Right lung (tissue), 5 donors: ENCODE measurements around the gene CLEC12A. TPM values are rescaled to one million over a fixed set of nuclear protein-coding genes. Genes with fewer than 3 reads are reported as not detected.
"Not testable (repeated sequence)": the region's sequence is repeated elsewhere in the genome, so short reads cannot be mapped to it uniquely, and the experiment has no call there.

Source experiments
- DNase-seq, 2 donors: peaks; one replicate each; pipeline ENCODE4 v3.0.0-alpha.2; 2013
- polyA plus RNA-seq, 5 donors: library from polyadenylated mRNA; unstranded; fragments of 120-200 nt; gene quantifications; one replicate each; pipeline versions ENCODE4 v1.2.1 to v1.2.3, GENCODE V29; 2013; ENCODE audit warnings: inconsistent platforms in 1 of 5, low replicate concordance in 1 of 5; ENCODE audit not compliant: insufficient read length in 5 of 5, insufficient read depth in 1 of 5

Gene CLEC12A
- polyA plus RNA-seq, 5 donors: 0.55 to 2.1 (median 1.2) TPM

DNA sequence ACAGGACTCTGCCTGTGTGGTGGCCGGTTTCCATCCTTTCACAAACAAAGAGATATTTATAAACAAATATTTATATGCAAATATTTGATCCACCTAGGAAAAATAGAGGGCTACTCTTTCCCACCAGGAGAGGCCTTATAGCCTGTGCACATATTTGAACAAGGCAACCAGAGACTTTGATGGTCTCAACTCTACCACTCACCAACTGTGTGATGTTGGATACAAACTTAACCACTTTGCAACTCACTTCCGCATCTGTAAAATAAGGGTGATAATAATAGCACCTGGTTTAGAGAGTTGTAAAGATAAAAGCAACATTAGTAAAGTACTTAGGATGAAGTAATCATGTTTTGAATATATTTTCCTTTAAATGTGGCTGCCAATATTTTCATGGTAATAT is 1.5 kb upstream of the CLEC12A start:
- DNase-seq: no peak

DNA sequence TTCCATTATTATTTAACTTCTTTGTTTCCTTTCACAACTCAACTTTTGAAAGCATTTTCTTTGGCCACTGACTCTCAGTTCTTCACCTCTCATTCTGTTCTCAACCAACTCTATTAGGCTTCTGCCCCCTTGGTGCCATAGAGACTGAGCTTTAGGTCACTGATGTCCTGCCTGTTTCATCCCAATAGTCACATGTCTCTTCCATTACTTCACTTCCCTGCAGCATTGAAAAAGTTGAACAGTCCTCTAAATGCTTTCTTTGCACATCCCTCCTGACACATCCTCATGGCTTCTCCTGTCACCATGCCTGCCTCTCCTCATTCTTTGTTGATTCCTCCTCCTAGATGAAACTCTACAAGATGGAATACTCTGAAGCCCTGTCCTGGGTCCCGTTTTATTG is 2.7 kb downstream of the CLEC12A start:
- DNase-seq: no peak

DNA sequence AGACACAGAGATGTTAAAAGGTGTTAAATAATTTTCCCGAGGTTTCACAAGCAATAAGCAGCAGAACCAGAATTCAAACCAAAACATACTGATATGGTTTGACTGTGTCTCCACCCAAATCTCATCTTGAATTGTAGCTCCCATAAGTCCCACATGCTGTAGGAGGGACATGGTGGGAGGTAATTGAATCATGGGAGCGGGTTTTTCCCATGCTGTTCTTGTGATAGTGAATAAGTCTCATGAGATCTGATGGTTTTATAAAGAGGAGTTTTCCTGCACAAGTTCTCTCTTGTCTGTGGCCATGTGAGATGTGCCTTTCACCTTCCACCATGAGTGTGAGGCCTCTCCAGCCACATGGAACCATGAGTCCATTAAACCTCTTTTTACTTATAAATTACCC is 3.5 kb downstream of the CLEC12A start:
- not testable (repeated sequence) for DNase-seq

DNA sequence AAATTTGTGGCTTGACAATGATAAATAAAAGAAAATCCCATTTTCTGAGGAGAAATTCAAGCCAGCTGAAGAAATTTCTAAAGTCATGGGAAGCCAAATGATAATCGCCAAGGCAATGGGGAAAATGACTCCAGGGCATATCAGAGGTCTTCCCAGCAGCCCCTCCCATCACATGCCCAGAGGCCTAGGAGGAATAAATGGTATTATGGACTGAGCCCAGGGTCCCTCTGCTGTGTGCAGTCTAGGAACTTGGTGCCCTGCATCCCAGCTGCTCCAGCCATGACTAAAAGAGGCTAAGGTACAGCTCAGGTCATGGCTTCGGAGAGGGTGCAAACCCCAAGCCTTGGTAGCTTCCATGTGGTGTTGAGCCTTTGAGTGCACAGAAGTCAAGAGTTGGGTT is 4.4 kb downstream of the CLEC12A start:
- no peak for DNase-seq

DNA sequence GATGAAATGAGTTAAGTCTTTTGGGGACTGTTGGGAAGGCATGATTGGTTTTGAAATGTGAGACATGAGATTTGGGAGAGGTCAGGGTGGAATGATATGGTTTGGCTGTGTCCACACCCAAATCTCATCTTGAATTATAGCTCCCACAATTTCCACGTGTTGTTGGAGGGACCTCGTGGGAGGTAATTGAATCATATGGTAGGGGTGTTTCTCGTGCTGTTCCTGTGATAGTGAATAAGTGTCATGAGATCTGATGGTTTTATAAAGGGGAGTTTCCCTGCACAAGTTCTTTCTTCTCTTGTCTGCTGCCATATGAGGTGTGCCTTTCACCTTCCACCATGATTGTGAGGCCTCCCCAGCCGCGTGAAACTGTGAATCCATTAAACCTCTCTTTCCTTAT is 5.4 kb downstream of the CLEC12A start:
- DNase-seq: not testable (repeated sequence)

DNA sequence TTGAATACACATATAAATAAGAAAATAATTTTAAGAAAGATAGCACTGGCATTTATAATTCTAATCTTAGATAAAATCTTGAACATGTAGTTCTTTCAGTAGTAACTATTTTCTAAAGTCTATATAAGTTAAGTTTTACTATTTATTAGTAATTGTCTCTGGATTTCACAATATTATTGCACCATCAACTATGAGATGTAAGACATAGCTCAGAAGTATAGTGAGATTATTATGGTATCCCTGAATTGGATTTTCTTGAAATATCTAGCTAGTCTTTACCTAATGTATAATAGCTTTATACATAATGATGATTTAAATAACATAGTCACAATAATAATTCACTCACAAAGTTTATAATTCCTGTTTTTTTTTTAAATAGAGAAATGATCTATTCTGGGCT is 6.7 kb downstream of the CLEC12A start:
- DNase-seq: no peak

DNA sequence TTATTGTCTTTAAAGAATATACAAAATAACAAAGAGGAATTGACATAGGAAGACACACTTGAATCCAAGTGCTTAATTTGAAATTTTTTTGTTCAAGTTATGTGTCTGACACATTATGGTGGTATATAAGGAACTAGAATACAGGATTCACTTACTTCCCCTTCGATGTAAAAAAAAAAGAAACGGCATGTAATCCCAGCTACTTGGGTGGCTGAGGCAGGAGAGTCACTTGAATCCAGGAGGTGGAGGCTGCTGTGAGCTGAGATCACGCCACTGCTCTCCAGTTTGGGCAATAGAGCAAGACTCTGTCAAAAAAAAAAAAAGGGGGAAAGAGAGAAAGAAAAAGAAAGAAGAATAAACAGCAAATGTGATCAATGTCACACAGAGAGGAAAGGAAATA is 8.9 kb downstream of the CLEC12A start:
- DNase-seq: no peak

DNA sequence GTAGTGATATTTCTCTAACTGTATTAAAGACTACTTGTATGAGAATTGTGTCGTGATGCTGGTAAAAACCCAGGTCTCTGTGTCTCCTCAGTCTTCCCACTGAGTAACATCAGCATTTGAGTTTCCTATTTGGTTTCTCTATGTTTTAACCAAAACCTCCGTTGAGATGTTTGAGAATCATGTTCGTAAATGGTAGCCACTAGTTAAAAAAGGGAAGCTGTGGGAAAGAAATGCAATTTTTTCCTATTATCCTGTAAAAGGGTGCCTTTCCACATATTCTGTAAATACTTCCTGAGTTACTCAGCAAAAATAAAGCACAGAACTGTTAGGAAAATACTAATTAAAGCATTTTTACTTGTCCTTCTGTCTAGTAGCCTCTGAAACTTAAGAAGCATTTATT is 20.7 kb downstream of the CLEC12A start:
- no peak for DNase-seq

DNA sequence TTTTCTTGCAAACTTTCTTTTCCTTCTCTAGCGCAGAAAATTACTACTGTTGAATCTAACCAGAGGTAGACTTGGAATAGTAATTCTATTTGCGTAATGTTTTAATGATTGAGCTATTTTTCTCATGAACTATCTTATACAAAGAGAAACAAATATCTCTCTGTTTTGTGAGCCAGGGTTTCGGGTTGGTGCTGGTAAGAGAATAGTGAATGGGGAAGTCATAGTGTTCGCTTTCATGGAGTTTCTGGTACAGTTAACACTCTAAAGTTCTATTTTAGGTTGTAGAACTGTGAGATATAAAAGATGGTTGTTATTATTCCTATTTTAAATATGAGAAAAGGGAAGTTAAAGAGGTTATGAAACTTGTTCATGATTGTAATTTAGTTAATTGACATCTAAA is 21.1 kb downstream of the CLEC12A start:
- no peak for DNase-seq

DNA sequence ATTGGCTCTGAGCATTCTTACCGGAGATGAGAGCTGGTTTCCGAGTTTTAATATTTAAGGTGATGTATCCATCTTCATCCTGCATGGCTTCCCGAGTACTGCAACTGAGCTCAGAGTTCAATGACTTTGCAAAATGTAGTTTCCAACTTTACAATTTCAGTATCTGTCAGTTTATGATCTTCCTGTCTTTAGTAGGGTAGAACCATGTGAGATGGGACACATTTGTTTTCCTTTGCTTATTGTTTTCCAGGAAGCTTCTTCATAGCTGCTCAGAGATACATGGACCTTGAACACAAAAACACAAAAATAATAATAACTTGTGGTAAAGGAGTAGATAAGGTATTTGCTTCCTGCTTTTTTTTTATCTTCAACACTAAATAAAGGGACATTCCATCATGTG is 27.8 kb downstream of the CLEC12A start, which contains the start of gene CLEC1B:
Gene CLEC1B, minus strand, starts transcription at position 106 of the 400 bp plus-strand sequence. Its CDS starts 21 bp downstream, at position 85.
- DNase-seq: no peak

DNA sequence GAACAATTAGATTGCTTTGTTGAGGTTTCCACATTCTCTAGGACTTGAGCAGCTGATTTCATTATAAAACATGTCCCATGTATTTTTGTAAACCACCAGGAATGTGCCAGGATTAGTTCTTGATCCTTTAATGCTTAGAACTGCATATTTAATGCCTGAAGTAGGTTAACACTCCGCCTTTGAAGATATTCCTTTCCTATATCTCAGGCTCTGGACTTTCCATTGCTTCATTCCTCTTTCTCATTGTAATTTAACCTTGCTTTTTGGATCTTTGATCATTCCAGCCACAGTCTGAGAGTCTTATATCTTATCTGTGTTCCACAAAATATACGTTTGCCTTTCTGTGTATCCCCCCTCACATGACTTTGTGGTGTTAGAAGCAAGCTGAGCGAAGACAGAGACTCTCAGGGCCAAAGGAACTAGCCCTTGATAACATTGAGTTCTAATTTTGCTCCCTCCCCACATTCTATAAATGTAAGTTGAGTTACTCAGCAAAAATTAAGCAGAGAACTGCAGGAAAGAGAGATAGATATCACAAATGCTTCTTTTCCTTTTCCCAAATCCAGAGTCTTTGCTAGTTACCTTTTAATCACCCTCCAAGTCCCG is 30.1 kb downstream of the CLEC12A start:
- DNase-seq: no peak

DNA sequence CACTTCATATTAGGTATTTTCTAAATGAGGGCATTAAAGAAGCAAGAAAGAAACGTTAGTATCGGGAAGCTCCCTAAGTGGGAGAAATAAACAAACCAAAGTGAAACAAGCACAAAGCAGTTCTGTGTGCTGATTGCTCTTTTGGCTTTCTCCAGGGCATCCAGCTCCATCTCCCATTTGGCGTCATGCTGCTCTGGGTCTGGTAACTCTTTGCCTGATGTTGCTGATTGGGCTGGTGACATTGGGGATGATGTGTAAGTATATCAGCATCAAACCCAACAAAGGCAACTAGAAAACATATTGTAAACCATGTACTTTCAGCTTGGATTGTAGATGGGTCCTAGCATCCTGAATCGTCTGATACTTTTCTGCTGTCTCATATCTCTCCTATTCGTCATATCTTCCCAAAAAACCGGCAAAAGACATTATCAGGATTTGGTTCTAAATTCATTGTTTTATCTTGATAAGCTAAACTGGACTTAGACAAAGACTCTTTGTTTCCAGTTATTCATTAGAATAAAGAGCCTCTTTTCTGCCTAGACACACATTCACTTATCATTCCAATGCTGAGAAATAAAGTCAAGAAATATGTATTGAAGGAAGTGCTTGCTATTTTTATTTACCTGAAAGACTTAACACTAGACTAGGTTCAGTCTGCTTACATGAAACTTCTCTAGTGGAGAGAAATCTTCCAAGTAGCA is 41.6 kb downstream of the CLEC12A start:
- DNase-seq: no peak

DNA sequence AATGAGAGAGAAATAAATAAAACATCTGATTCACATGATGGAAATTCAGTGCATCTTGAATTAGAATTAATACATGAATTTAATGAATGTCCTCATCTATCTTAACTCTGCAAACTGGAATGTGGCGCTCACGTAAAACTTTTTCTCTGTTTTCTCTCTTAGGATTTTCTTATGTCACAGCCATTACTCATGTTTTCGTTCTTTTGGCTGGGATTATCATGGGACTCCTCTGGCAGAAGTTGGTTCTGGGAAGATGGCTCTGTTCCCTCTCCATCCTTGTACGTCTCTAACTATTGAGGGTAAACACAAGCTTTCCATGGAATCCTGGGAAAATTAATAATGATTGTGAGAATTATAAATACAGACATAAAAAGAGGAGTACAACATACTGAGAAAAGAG is 44.2 kb downstream of the CLEC12A start:
- DNase-seq: no peak

DNA sequence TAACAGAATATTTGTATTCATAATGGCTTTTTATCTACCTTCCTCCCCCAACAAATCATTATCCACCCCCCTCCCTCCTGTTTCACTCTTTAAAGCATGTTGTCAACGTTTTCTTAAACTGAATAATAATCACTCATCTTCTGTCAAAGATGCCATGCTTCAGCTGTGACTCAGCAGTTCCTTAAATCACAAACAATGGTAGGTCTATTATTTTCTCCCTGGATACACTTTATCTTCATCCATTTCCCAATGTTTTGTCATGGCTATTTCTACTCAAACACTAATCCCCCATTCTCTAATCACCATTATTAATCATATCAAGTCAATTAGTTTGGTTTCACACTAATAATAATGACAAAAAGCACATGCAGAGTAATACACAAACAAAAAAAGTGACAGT is 45.7 kb downstream of the CLEC12A start:
- no peak for DNase-seq

DNA sequence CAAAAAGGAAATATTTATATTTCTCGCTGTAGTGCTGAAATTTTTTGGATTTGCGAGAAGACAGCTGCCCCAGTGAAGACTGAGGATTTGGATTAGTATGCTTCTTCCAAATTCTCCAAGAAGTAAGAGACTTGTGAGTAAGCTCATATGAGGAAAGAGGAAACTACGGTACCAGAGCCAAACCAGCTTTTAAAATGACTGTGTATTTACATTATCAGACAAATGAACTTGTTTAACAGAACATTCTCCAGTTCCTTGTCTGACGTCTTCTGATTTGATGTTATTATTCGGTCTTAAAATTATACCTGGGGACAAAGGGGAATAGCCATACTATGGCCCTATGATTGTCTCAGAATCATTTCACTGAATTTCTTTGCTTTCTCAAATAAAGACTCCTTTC is 47.2 kb downstream of the CLEC12A start:
- DNase-seq: no peak

DNA sequence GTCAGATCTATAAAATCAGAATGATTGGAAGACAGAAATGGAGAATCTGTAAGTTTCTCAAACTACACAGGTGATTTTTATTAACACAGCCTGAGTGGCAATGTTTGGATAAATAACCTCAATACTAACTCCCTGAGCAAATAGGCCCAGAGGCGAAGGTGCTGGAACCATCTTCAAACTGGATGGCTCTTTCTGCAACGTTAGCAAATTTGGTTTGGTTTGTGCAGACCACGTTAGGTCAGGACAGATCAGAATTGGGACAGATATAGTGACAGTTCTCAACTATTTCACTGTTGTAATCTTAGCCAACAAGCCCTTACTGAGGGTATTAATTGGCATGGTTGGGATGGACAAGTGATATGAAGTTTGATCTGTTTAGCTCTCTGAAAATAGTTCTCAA is 50.1 kb downstream of the CLEC12A start:
- no peak for DNase-seq

DNA sequence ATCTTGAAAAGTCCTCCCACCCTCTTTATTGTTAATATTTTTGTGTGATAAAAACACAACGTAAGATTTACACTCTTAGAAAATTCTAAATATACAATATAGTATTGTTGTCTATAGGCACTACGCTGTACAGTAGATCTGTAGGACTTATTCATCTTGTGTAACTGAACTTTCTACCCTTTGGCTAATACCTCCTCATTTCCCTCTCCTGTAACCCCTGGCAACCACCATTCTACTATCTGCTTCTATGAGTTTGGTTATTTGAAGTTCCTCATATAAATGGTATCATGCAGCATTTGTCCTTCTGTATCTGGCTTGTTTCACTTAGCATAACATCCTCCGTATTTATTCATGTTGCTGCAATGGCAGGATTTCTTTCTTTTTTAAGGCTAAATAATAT is 54.0 kb downstream of the CLEC12A start:
- DNase-seq: no peak

DNA sequence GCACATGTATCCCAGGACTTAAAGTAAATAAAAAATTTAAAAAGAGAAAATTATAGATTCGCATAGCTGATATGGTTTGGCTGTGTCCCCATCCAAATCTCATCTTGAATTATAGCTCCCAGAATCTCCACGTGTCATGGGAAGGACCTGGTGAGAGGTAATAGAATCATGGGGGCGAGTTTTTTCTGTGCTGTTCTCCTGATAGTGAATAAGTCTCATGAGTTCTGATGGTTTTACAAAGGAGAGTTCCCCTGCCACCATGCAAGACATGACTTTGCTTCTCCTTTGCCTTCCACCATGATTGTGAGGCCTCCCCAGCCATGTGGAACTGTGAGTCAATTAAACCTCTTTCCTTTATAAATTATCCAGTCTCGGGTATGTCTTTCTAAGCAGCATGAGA is 55.5 kb downstream of the CLEC12A start:
- not testable (repeated sequence) for DNase-seq

DNA sequence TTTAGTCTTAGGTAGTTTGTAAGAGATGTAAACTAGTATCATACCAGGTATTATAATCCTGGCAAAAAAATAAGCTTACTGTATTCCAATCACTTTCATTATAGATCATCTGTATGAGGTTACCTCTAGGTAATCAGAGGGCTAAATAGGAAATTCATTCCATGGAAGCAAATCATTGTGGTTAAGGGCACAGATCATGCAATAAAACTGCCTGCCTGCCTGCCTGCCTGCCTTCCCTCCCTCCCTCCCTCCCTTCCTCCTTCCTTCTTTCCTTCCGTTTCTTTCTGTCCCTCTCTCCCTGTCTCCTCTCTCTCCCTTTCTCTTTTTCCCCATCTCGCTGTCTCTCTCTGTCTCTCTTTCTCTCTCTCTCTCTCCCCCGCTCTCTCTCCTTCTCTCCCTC is 56.1 kb downstream of the CLEC12A start:
- DNase-seq: no peak

DNA sequence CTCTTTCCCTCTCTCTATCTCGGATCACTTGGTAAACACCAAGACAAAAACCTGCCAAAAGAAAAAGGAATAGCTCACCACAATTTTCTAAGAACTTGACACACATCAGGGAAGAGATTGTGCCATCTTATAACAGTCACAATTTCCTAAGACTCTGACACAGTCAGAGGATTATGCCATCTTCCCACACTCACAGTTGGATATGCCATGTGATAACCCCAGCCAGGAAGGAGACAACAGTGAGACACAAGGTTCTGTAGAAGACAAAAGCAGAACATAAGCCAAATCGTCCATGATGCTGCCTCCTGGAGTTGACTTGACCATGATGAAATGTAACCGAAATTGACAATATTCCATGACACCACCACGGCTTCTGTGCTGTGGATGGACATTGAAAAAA is 56.5 kb downstream of the CLEC12A start:
- DNase-seq: no peak

DNA sequence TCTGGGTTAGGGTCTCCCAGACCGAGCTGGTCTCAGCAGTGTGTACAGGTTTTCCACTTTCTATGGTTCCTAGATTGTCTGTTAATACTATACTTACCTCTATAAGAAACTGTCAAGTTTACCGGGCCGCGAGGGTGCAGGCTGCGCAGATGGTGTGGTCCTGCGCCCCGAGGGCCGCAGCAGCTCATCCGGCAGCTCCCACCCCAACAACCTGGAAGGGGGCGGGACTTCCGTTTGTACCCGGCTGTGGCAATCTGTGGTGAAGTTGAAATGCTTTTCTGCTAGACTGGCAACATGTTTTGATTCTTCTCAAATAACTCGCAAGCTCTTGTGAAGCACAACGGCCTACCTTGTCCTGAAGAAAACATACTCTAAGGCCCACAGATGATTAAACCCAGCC is 59.2 kb downstream of the CLEC12A start, which contains the start of gene CLEC9A:
Gene CLEC9A, plus strand, starts transcription at position 237 of the 400 bp plus-strand sequence. CDS start 22,006 bp downstream, outside the sequence.
- DNase-seq: no peak

DNA sequence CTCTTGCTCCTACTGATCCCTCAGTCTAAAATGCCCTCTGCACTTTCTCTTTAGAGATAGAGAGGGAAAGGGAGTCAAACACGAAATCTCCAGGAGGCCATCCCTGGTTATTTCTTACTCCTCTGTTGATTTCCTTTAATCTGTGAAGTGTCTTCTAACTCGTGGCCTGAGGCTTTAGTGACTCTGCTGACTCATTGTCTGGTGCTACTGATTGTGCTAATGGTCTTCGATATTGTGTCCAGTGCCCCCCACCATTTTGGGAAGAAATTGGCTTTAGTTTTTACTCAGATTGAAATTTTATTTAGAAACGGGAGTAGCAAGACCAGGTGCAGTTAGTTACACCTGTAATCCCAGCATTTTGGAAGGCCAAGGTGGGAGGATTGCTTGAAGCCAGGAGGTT is 60.1 kb downstream of the CLEC12A start:
- DNase-seq: no peak

DNA sequence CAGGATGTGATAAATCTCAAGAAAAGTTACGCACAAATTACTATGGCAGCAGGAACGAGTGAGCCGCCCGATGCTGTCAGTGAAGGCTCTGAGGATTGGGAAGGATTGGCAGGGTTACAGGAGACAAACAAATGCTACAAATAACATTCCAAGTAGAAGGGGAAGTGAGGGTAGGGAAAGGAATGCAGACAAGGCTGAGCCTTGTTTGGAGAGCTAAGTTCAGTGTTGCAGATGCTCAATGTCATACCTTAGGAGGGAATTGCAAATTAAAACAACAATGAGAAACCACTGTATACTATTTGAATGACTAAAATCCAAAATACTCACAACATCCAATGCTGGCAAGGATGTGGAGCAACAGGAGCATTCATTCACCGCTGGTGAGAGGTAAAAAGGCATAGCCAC is 60.6 kb downstream of the CLEC12A start:
- no peak for DNase-seq
